Measurements from ENCODE around the gene RNU11. TPM values are rescaled to one million over a fixed set of nuclear protein-coding genes. Genes with fewer than 3 reads are reported as not detected.
"Not testable (repeated sequence)": the region's sequence is repeated elsewhere in the genome, so short reads cannot be mapped to it uniquely, and the experiment has no call there.

Gene RNU11
- total RNA-seq, 2 donors from 2014 or later: not detected

- TF ChIP-seq CTCF (conservative IDR thresholded peaks at IDR 0.05): no peak
- Mint-ChIP-seq H3K27me3 (ENCODE audit: insufficient read depth) (peaks cover 3% of the 10 kb centered on the region), H3K36me3 (ENCODE audit: low read depth) (peaks cover 10% of the 10 kb centered on the region), H3K4me1 (peaks cover 18% of the 10 kb centered on the region), H3K4me3 (peak overlapping the region; percentile 76), H3K27ac (peak overlapping the region; percentile 81), H3K9me3 (no peaks in the 10 kb centered on the region)
- H3K9ac ChIP-seq (ENCODE audit: extremely low read depth, low read length, poor library complexity, severe bottlenecking): peak overlapping the region; percentile 90
- no peaks in the 10 kb centered on the region for H3K4me1 ChIP-seq (ENCODE audit: control insufficient read depth, insufficient read depth, low read length)
- H3K36me3 ChIP-seq (ENCODE audit: control insufficient read depth, insufficient read depth, low read length): peaks cover 2% of the 10 kb centered on the region
- peak overlapping the region; percentile 90 for H3K27ac ChIP-seq (ENCODE audit: low read depth, low read length)
- DNase-seq: peak; percentile 79
- 2 to 9% methylated on average over 21 to 63 of the region's 63 CpGs for WGBS, 2 experiments (ENCODE audit: insufficient coverage in 1 of 2, insufficient read length in 1 of 2)
- peak overlapping the region; percentile 88 for H3K4me3 ChIP-seq (ENCODE audit: low read length)
- H3K9me3 ChIP-seq (ENCODE audit: control insufficient read depth, low read length): no peaks in the 10 kb centered on the region
- H3K27me3 ChIP-seq (ENCODE audit: control insufficient read depth, insufficient read depth, low read length, poor library complexity, severe bottlenecking): no peaks in the 10 kb centered on the region
These were observed 20.7 kb downstream of the RNU11 start for GRCh38 chr1:28668956-28669723.

GRCh38 chr1:28671254-28671780, 22.9 kb downstream of the RNU11 start:
- TF ChIP-seq CTCF (conservative IDR thresholded peaks at IDR 0.05): no peak
- H3K27me3 ChIP-seq (ENCODE audit: control insufficient read depth, insufficient read depth, low read length, poor library complexity, severe bottlenecking): no peaks in the 10 kb centered on the region
- no peaks in the 10 kb centered on the region for H3K9me3 ChIP-seq (ENCODE audit: control insufficient read depth, low read length)
- no peak overlapping the region for H3K4me3 Mint-ChIP-seq
- no peaks in the 10 kb centered on the region for H3K27me3 Mint-ChIP-seq (ENCODE audit: insufficient read depth)
- H3K36me3 Mint-ChIP-seq (ENCODE audit: low read depth): peaks cover 17% of the 10 kb centered on the region
- no peak overlapping the region for H3K27ac ChIP-seq (ENCODE audit: low read depth, low read length)
- H3K4me1 Mint-ChIP-seq: peaks cover 12% of the 10 kb centered on the region
- H3K9ac ChIP-seq (ENCODE audit: extremely low read depth, low read length, poor library complexity, severe bottlenecking): no peak overlapping the region
- peaks cover 6% of the 10 kb centered on the region for H3K36me3 ChIP-seq (ENCODE audit: control insufficient read depth, insufficient read depth, low read length)
- WGBS, 2 experiments (ENCODE audit: insufficient coverage in 1 of 2, insufficient read length in 1 of 2): 95 to 98% methylated on average over 15 to 17 of the region's 20 CpGs
- H3K27ac Mint-ChIP-seq: no peak overlapping the region
- no peak for DNase-seq
- H3K4me3 ChIP-seq (ENCODE audit: low read length): no peak overlapping the region
- no peaks in the 10 kb centered on the region for H3K4me1 ChIP-seq (ENCODE audit: control insufficient read depth, insufficient read depth, low read length)
- H3K9me3 Mint-ChIP-seq: no peaks in the 10 kb centered on the region

GRCh38 chr1:28672971-28673370, 24.6 kb downstream of the RNU11 start:
- not testable (repeated sequence) for H3K27ac Mint-ChIP-seq; H3K27me3 ChIP-seq (ENCODE audit: control insufficient read depth, insufficient read depth, low read length, poor library complexity, severe bottlenecking); H3K36me3 ChIP-seq (ENCODE audit: control insufficient read depth, insufficient read depth, low read length); H3K9me3 Mint-ChIP-seq; H3K9ac ChIP-seq (ENCODE audit: extremely low read depth, low read length, poor library complexity, severe bottlenecking); H3K27ac ChIP-seq (ENCODE audit: low read depth, low read length); H3K9me3 ChIP-seq (ENCODE audit: control insufficient read depth, low read length); H3K27me3 Mint-ChIP-seq (ENCODE audit: insufficient read depth); DNase-seq; H3K4me1 ChIP-seq (ENCODE audit: control insufficient read depth, insufficient read depth, low read length); H3K4me3 Mint-ChIP-seq; H3K4me3 ChIP-seq (ENCODE audit: low read length)
- WGBS, 2 experiments (ENCODE audit: insufficient coverage in 1 of 2, insufficient read length in 1 of 2): 86 to 97% methylated on average over 14 to 15 of the region's 15 CpGs
- Mint-ChIP-seq H3K36me3 (ENCODE audit: low read depth) (peaks cover 19% of the 10 kb centered on the region), H3K4me1 (peaks cover 12% of the 10 kb centered on the region)

Data from endodermal cell (in vitro differentiated cells).